Measurements from ENCODE around the gene VAPB. TPM values are rescaled to one million over a fixed set of nuclear protein-coding genes. Genes with fewer than 3 reads are reported as not detected.

VAPB gene
- total and polyA plus RNA-seq, 7 donors = 23.4 to 47.6 (median 36.9) TPM

- no peaks in the 10 kb centered on the region for H3K9me3 ChIP-seq
- peaks cover 0 to 67% (median 47%) of the 10 kb centered on the region in 4 donors for H3K4me1 ChIP-seq
- WGBS, 2 donors = 88 to 89% methylated on average over 11 of the region's 11 CpGs
- H3K27me3 ChIP-seq = no peaks in the 10 kb centered on the region
- H3K27ac ChIP-seq = peak overlapping the region in 1 of 4 donors; percentile 12
- H3K4me3 ChIP-seq = no peak overlapping the region
- intact Hi-C loops (cut with DNase I) = no loop called here
- TF ChIP-seq POLR2AphosphoS5 (IDR thresholded peaks at IDR 0.05) (no peak), EP300 (IDR thresholded peaks at IDR 0.05) (no peak)
- DNase-seq = no peak
- no peaks in the 10 kb centered on the region for H3K36me3 ChIP-seq
Measured at GRCh38 chr20:58405504-58406291, 16.7 kb downstream of the VAPB start.

- no peaks in the 10 kb centered on the region for H3K9me3 ChIP-seq
- no peak for DNase-seq
- peak overlapping the region in 1 of 4 donors; percentile 12 for H3K27ac ChIP-seq
- H3K4me1 ChIP-seq = peaks cover 0 to 66% (median 40%) of the 10 kb centered on the region in 4 donors
- no peak overlapping the region for H3K4me3 ChIP-seq
- intact Hi-C loops (cut with DNase I) = no loop called here
- no peaks in the 10 kb centered on the region for H3K27me3 ChIP-seq
- H3K36me3 ChIP-seq = no peaks in the 10 kb centered on the region
- 69 to 82% methylated on average over 4 of the region's 4 CpGs for WGBS, 2 donors
- TF ChIP-seq, protein P1, sequence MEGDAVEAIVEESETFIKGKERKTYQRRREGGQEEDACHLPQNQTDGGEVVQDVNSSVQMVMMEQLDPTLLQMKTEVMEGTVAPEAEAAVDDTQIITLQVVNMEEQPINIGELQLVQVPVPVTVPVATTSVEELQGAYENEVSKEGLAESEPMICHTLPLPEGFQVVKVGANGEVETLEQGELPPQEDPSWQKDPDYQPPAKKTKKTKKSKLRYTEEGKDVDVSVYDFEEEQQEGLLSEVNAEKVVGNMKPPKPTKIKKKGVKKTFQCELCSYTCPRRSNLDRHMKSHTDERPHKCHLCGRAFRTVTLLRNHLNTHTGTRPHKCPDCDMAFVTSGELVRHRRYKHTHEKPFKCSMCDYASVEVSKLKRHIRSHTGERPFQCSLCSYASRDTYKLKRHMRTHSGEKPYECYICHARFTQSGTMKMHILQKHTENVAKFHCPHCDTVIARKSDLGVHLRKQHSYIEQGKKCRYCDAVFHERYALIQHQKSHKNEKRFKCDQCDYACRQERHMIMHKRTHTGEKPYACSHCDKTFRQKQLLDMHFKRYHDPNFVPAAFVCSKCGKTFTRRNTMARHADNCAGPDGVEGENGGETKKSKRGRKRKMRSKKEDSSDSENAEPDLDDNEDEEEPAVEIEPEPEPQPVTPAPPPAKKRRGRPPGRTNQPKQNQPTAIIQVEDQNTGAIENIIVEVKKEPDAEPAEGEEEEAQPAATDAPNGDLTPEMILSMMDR (IDR thresholded peaks at IDR 0.05) = no peak
- TF ChIP-seq POLR2A (IDR thresholded peaks at IDR 0.05) (no peak), POLR2AphosphoS5 (IDR thresholded peaks at IDR 0.05) (no peak), EP300 (IDR thresholded peaks at IDR 0.05) (no peak)
Measured at GRCh38 chr20:58406422-58407001, 17.5 kb downstream of the VAPB start.

- H3K27ac ChIP-seq = peak overlapping the region in 1 of 4 donors; percentile 29
- H3K9me3 ChIP-seq = no peaks in the 10 kb centered on the region
- H3K4me3 ChIP-seq = no peak overlapping the region
- no peaks in the 10 kb centered on the region for H3K36me3 ChIP-seq
- no peaks in the 10 kb centered on the region for H3K27me3 ChIP-seq
- H3K4me1 ChIP-seq = peaks cover 0 to 62% (median 42%) of the 10 kb centered on the region in 4 donors
- DNase-seq = no peak
- TF ChIP-seq POLR2AphosphoS5 (IDR thresholded peaks at IDR 0.05) (no peak), POLR2A (IDR thresholded peaks at IDR 0.05) (no peak), EP300 (IDR thresholded peaks at IDR 0.05) (no peak)
- TF ChIP-seq, protein P1 (IDR thresholded peaks at IDR 0.05) = no peak
- intact Hi-C loops (cut with DNase I) = no loop called here
- WGBS, 2 donors = 48 to 77% methylated on average over 4 of the region's 4 CpGs
Measured at GRCh38 chr20:58407201-58407873, 18.3 kb downstream of the VAPB start.

DNA sequence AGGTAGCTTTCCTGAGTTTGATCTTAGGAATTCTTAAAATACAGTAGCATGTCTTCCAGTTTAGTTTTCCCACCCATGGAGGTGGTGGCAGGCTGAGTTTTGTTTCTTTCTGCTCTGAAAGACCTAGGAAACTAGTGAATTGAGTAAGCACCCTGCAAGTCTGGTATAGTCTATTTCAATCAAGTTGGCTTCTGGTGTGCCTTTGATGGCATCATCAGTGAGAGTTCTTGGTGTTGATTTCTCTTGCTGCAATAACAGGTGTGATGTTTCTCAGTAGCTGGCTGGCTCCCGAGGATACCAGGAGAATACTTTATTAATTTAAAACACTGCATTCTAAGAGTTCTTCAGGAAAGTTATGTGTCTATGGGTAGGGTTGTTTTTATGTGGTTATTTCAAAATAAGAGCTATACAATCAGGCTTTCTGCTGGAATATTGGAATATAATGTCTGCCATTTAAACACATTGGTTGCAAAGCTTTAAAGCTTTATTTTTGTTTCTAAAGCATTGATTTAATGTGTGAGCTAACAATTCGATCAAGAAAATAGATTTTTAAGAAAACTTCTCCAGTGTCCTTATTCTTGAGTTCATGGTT lies 19.0 kb downstream of the VAPB start:
- H3K4me3 ChIP-seq = no peak overlapping the region
- no peak for DNase-seq
- peaks cover 0 to 54% (median 42%) of the 10 kb centered on the region in 4 donors for H3K4me1 ChIP-seq
- 51 to 61% methylated on average over 2 of the region's 2 CpGs for WGBS, 2 donors
- no peaks in the 10 kb centered on the region for H3K9me3 ChIP-seq
- H3K27ac ChIP-seq = peak overlapping the region in 2 of 4 donors; percentile 29 to 42
- TF ChIP-seq POLR2A (IDR thresholded peaks at IDR 0.05) (no peak), POLR2AphosphoS5 (IDR thresholded peaks at IDR 0.05) (no peak), EP300 (IDR thresholded peaks at IDR 0.05) (no peak)
- TF ChIP-seq, protein P1 (IDR thresholded peaks at IDR 0.05) = no peak
- H3K36me3 ChIP-seq = no peaks in the 10 kb centered on the region
- no peaks in the 10 kb centered on the region for H3K27me3 ChIP-seq
- intact Hi-C loops (cut with DNase I) = no loop called here
